Measurements from ENCODE around the gene SLC36A3. TPM values are rescaled to one million over a fixed set of nuclear protein-coding genes. Genes with fewer than 3 reads are reported as not detected.
"Not testable (repeated sequence)": the region's sequence is repeated elsewhere in the genome, so short reads cannot be mapped to it uniquely, and the experiment has no call there.

The SLC36A3 gene
- total RNA-seq, 1 experiment from 2014 or later, result not detected

- no peaks in the 10 kb centered on the region for H3K4me1 ChIP-seq
- no peaks in the 10 kb centered on the region for H3K27me3 ChIP-seq
- H3K4me3 ChIP-seq, result no peak overlapping the region
- H3K36me3 ChIP-seq, result no peaks in the 10 kb centered on the region
- H3K9me3 ChIP-seq (replicated peaks), result no peaks in the 10 kb centered on the region
- H3K27ac ChIP-seq, result no peak overlapping the region
- no peak for DNase-seq
These were observed 14.3 kb upstream of the SLC36A3 start for GRCh38 chr5:151317871-151318270.

- no peaks in the 10 kb centered on the region for H3K27me3 ChIP-seq
- peak; percentile 60 to 78 for DNase-seq
- no peak overlapping the region for H3K4me3 ChIP-seq
- no peaks in the 10 kb centered on the region for H3K9me3 ChIP-seq (replicated peaks)
- H3K4me1 ChIP-seq, result no peaks in the 10 kb centered on the region
- no peaks in the 10 kb centered on the region for H3K36me3 ChIP-seq
- no peak overlapping the region for H3K27ac ChIP-seq
These were observed 12.5 kb upstream of the SLC36A3 start for GRCh38 chr5:151315998-151316597.

GRCh38 chr5:151313357-151313756, 9.8 kb upstream of the SLC36A3 start:
- Histone ChIP-seq H3K36me3 (no peaks in the 10 kb centered on the region), H3K4me3 (no peak overlapping the region), H3K27ac (no peak overlapping the region), H3K9me3 (replicated peaks) (no peaks in the 10 kb centered on the region), H3K27me3 (no peaks in the 10 kb centered on the region), H3K4me1 (no peaks in the 10 kb centered on the region)
- DNase-seq, result no peak

GRCh38 chr5:151312756-151313324, 9.3 kb upstream of the SLC36A3 start:
- Histone ChIP-seq H3K27me3 (no peaks in the 10 kb centered on the region), H3K4me1 (no peaks in the 10 kb centered on the region), H3K9me3 (replicated peaks) (no peaks in the 10 kb centered on the region), H3K4me3 (no peak overlapping the region), H3K27ac (no peak overlapping the region), H3K36me3 (no peaks in the 10 kb centered on the region)
- no peak for DNase-seq

GRCh38 chr5:151310932-151311331, 7.4 kb upstream of the SLC36A3 start:
- no peak overlapping the region for H3K27ac ChIP-seq
- no peaks in the 10 kb centered on the region for H3K4me1 ChIP-seq
- no peak overlapping the region for H3K4me3 ChIP-seq
- DNase-seq, result no peak
- no peaks in the 10 kb centered on the region for H3K9me3 ChIP-seq (replicated peaks)
- H3K36me3 ChIP-seq, result no peaks in the 10 kb centered on the region
- H3K27me3 ChIP-seq, result no peaks in the 10 kb centered on the region

DNA sequence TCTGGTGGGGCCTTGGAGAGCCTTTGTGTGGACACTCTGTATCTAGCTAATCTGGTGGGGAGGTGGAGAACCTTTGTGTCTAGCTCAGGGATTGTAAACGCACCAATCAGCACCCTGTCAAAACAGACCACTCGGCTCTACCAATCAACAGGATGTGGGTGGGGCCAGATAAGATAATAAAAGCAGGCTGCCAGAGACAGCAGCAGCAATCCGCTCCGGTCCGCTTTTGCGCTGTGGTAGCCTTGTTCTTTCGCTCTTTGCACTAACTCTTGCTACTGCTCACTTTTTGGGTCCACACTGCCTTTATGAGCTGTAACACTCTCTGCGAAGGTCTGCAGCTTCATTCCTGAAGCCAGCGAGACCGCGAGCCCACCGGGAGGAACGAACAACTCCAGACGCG, 6.3 kb upstream of the SLC36A3 start:
- H3K4me1 ChIP-seq; H3K27me3 ChIP-seq; H3K9me3 ChIP-seq (replicated peaks); H3K27ac ChIP-seq; H3K4me3 ChIP-seq; H3K36me3 ChIP-seq; DNase-seq: not testable (repeated sequence)

DNA sequence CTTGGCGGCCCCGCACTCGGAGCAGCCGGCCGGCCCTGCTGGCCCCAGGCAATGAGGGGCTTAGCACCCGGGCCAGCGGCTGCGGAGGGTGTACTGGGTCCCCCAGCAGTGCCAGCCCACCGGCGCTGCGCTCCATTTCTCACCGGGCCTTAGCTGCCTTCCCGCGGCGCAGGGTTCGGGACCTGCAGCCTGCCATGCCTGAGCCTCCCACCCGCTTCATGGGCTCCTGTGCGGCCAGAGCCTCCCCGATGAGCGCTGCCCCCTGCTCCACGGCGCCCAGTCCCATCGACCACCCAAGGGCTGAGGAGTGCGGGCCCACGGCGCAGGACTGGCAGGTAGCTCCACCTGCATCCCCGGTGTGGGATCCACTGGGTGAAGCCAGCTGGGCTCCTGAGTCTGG, 5.7 kb upstream of the SLC36A3 start:
- H3K4me3 ChIP-seq; H3K36me3 ChIP-seq; H3K27me3 ChIP-seq; H3K4me1 ChIP-seq; DNase-seq; H3K9me3 ChIP-seq (replicated peaks); H3K27ac ChIP-seq: not testable (repeated sequence)

DNA sequence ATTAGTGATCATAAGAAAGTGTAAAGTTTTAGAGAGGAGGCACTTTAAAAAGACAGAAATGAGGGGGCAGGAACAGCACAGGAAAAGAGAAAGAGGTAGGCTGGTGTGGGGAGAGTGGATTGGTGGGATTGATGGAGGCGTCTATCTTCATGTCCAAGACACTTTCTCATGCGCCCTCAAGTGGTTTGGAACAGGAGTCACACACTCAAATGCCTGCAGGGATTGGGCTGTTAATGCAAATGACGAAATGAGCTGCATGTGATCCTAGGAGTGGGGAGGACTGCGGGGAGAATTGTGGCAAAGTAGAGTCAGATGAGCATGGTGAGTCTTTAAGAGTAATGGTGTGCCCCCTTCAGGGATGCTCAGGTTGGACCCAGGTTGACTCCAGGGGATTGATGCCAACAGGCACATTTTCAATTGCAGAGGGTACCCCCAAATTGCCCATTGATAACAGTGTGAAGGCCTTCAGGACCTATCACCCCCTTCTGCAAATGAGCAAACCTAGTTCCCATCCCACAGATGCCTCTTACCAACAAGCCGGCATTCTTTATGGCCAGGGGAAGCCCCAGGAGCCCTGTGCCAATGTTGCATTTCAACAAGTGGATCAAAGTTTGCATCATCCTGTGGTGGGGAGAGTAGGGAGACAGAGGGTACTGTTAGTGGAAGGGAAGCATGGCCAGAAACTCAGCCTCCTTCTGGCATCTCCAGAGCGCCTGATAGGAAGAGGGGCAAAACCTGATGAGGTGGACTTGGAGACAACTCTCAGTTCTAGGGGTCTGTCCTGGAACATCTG, 5.3 kb downstream of the SLC36A3 start:
- Histone ChIP-seq H3K36me3 (no peaks in the 10 kb centered on the region), H3K9me3 (replicated peaks) (no peaks in the 10 kb centered on the region), H3K4me3 (no peak overlapping the region), H3K4me1 (no peaks in the 10 kb centered on the region), H3K27ac (no peak overlapping the region), H3K27me3 (no peaks in the 10 kb centered on the region)
- peak; percentile 25 to 60 for DNase-seq

DNA sequence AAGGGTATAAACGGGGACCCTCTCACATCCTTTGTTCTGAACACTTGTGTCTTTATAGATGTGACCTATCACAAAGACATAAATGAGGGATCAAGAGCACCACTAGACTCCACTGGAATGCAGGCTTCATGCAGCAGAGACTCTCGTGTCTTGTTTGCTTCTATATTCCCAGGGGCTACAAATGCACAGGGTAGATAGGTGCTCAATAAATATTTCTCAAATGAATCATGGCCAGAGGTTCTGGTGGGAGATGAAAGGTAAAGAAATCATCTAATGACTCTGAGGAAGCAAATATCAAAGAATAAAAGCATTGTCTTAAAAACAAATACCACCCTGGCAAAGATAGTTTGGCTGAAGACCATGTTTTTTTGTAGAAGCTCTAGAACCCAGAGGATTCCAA, 6.6 kb downstream of the SLC36A3 start:
- Histone ChIP-seq H3K4me3 (no peak overlapping the region), H3K27me3 (no peaks in the 10 kb centered on the region), H3K36me3 (no peaks in the 10 kb centered on the region), H3K9me3 (replicated peaks) (no peaks in the 10 kb centered on the region), H3K4me1 (no peaks in the 10 kb centered on the region), H3K27ac (no peak overlapping the region)
- DNase-seq, result no peak

- Histone ChIP-seq H3K36me3 (no peaks in the 10 kb centered on the region), H3K4me1 (no peaks in the 10 kb centered on the region), H3K9me3 (replicated peaks) (no peaks in the 10 kb centered on the region), H3K4me3 (no peak overlapping the region), H3K27ac (no peak overlapping the region), H3K27me3 (no peaks in the 10 kb centered on the region)
- no peak for DNase-seq
These were observed 7.1 kb downstream of the SLC36A3 start for GRCh38 chr5:151296478-151296830.

DNA sequence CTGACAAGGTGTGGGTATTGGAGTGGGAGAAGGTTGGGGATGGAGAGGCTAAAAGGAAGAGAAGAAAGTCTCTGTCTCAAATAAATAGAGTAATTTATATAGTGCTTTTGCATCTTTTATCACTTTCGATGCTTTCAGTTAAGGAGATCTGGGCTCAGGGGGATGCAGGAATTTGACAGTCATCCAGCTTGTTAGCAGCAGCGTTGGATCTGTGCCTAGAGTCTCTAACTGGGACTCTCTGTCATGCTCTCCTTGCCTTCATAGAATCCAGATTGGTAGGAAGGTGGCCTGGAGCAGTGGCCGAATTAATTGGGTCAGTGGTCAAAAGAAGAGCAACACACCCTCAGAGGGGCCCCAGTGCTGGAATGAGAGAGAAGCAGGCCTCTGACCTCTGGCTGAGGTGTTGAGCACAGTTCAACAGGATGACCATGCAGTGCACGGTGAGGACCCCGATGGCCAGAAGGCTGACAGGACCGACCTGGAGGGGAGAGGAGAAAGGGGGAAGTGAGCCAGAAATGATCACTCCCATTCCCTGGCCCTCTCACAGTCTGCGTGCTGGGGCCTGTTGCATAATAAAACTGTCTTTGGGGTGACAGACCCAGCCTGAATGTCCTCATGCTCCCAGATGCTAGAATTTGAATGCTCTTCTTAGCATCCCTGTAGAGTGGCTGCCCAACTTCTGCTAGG, 7.6 kb downstream of the SLC36A3 start:
- Histone ChIP-seq H3K36me3 (no peaks in the 10 kb centered on the region), H3K9me3 (replicated peaks) (no peaks in the 10 kb centered on the region), H3K27ac (no peak overlapping the region), H3K27me3 (no peaks in the 10 kb centered on the region), H3K4me3 (no peak overlapping the region), H3K4me1 (no peaks in the 10 kb centered on the region)
- no peak for DNase-seq

DNA sequence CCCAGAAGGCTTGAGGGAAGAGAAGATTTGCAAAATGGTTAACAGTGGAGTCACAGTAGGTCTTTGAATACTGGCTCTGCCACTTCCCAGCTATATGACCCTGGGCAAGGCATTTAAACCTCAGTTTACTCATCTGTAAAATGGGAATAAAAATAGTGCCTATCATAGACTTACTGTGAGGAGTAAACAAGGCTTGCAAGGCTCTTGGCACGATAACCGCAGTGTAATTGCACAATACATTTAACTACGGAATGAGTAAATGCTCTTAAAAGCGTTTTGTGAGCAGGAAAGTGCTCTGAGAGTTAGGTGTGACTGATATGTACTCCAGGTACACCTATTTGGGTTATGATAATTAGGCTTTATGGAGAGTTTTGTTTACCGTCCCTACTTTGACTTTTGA, 8.4 kb downstream of the SLC36A3 start:
- no peak for DNase-seq
- no peak overlapping the region for H3K27ac ChIP-seq
- H3K36me3 ChIP-seq, result no peaks in the 10 kb centered on the region
- no peaks in the 10 kb centered on the region for H3K27me3 ChIP-seq
- no peaks in the 10 kb centered on the region for H3K4me1 ChIP-seq
- H3K9me3 ChIP-seq (replicated peaks), result no peaks in the 10 kb centered on the region
- H3K4me3 ChIP-seq, result no peak overlapping the region

DNA sequence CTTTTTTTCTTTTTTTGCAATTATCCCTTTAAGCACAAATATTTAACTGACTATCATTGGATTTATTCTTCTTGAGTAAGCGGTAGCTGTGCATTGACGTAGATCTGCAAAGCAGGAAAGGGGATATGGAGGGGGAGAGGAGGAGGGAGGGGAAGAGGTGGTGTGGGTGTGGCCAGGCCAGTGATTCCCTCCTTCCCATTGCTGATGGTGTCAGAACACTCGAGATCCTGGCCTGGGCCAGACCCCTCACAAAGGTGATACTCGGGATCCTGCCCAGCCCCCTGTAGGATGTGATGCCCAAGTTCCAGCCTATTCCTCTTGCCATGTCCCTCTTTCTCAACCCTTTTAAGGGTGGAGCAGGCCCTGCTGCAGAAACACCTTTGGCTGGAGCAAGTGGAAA, 9.9 kb downstream of the SLC36A3 start:
- DNase-seq, result no peak
- H3K36me3 ChIP-seq, result no peaks in the 10 kb centered on the region
- H3K9me3 ChIP-seq (replicated peaks), result no peaks in the 10 kb centered on the region

DNA sequence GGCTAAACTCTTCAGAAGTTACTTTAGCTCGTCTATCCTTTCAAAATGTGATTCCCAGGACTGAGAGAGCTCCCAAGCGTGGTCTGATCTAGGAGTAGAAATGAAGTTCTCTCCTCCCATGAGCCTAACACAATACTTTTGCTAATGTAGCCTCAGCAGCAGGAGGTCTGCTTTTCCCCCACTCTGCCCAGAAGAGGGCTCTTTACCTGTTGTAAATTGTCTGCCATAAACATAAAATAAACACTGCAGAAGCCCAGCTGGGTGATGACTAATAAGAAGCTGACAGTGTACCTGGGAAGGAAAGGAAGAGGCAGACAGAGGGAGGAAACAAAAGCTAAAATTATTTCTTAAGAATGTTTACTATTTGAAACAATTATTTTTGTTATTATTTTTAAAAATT, 15.4 kb downstream of the SLC36A3 start:
- no peak overlapping the region for H3K27ac ChIP-seq
- no peaks in the 10 kb centered on the region for H3K9me3 ChIP-seq (replicated peaks)
- no peaks in the 10 kb centered on the region for H3K27me3 ChIP-seq
- no peaks in the 10 kb centered on the region for H3K36me3 ChIP-seq
- no peak overlapping the region for H3K4me3 ChIP-seq
- H3K4me1 ChIP-seq, result no peaks in the 10 kb centered on the region
- DNase-seq, result no peak

More for the DNA sequence above, 9.9 kb downstream of the SLC36A3 start:
- no peaks in the 10 kb centered on the region for H3K27me3 ChIP-seq
- H3K4me3 ChIP-seq, result no peak overlapping the region
- no peaks in the 10 kb centered on the region for H3K4me1 ChIP-seq
- no peak overlapping the region for H3K27ac ChIP-seq

DNA sequence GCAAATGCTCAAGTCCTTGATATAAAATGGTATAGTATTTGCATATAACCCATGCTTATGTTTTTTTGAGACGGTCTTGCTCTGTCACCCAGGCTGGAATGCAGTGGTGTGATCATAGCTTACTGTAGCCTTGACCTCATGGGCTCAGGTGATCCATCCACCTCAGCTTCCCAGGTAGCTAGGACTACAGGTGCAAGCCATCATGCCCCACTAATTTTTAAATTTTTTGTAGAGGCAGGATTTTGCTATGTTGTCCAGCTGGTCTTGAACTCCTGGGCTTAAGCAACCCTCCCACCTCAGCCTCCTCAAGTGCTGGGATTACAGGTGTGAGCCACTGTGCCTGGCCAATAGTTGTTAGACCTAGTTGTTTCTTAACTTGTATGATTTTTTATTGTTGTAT, 17.3 kb downstream of the SLC36A3 start:
- no peak for DNase-seq
- Histone ChIP-seq H3K4me3 (no peak overlapping the region), H3K27me3 (no peaks in the 10 kb centered on the region), H3K4me1 (no peaks in the 10 kb centered on the region), H3K36me3 (no peaks in the 10 kb centered on the region), H3K9me3 (replicated peaks) (no peaks in the 10 kb centered on the region), H3K27ac (no peak overlapping the region)

Measured in SJCRH30 (cell line).